ENCODE measurements around the gene CNST. TPM values are rescaled to one million over a fixed set of nuclear protein-coding genes. Genes with fewer than 3 reads are reported as not detected.
"Not testable (repeated sequence)": the region's sequence is repeated elsewhere in the genome, so short reads cannot be mapped to it uniquely, and the experiment has no call there.

Gene CNST
- total RNA-seq, 2 experiments from 2014 or later = 14.6 to 25.1 TPM

GRCh38 chr1:246691622-246692495 is 125.6 kb downstream of the CNST start:
- CTCF ChIA-PET (ENCODE audit: unreplicated experiment) = interaction anchor here (0.5 kb wide), 1 partner anchor 1748 kb away, joined by 3 read pairs; no protein-coding TSS in a partner anchor
- POLR2A ChIA-PET = interaction anchor here (0.6 to 0.9 kb wide), 3 partner anchors 68 to 360 kb away, joined by 3 read pairs; no protein-coding TSS in a partner anchor

GRCh38 chr1:246694213-246694895 is 128.1 kb downstream of the CNST start:
- H3K4me2 ChIP-seq (ENCODE audit: low read length); H3K9me3 ChIP-seq (ENCODE audit: low read length); H3K4me3 ChIP-seq (ENCODE audit: low read depth, low read length, poor library complexity, severe bottlenecking); H2AFZ ChIP-seq (ENCODE audit: low read length); H3K4me1 ChIP-seq (ENCODE audit: insufficient read depth, low read length, poor library complexity, severe bottlenecking); H3K79me2 ChIP-seq (ENCODE audit: insufficient read depth, low read depth, low read length); DNase-seq (ENCODE audit: low spot score); H3K27ac ChIP-seq (ENCODE audit: low read depth, low read length, poor library complexity, severe bottlenecking); H3K36me3 ChIP-seq (ENCODE audit: insufficient read depth, low read length); CTCF ChIA-PET (ENCODE audit: unreplicated experiment); POLR2A ChIA-PET; H4K20me1 ChIP-seq (ENCODE audit: insufficient read depth, low read length); H3K9me2 ChIP-seq (ENCODE audit: insufficient read depth, low read length); BruUV-seq (replicated peaks): not testable (repeated sequence)
- intact Hi-C loops (cut with micrococcal nuclease; ENCODE audit: unreplicated experiment) = loop anchor here (10.0 kb wide), 1 partner anchor 130 kb away; no protein-coding TSS in a partner anchor

More at GRCh38 chr1:246691622-246692495, 125.6 kb downstream of the CNST start:
- Histone ChIP-seq H3K4me2 (ENCODE audit: low read length) (no peak overlapping the region), H3K9me3 (ENCODE audit: low read length) (peaks cover 9% of the 10 kb centered on the region; the same call in 1 of the 2 replicates), H2AFZ (ENCODE audit: low read length) (no peak overlapping the region), H3K4me3 (ENCODE audit: low read depth, low read length, poor library complexity, severe bottlenecking) (no peak overlapping the region), H3K9me2 (ENCODE audit: insufficient read depth, low read length) (no peaks in the 10 kb centered on the region), H3K27ac (ENCODE audit: low read depth, low read length, poor library complexity, severe bottlenecking) (no peak overlapping the region), H3K36me3 (ENCODE audit: insufficient read depth, low read length) (no peaks in the 10 kb centered on the region), H4K20me1 (ENCODE audit: insufficient read depth, low read length) (no peaks in the 10 kb centered on the region), H3K79me2 (ENCODE audit: insufficient read depth, low read depth, low read length) (no peaks in the 10 kb centered on the region), H3K4me1 (ENCODE audit: insufficient read depth, low read length, poor library complexity, severe bottlenecking) (no peaks in the 10 kb centered on the region)
- no TSS peak for BruUV-seq (replicated peaks)
- intact Hi-C loops (cut with micrococcal nuclease; ENCODE audit: unreplicated experiment) = loop anchor here (10.0 kb wide), 1 partner anchor 133 kb away; no protein-coding TSS in a partner anchor
- no peak for DNase-seq (ENCODE audit: low spot score)
- TF ChIP-seq EZH2phosphoT487 (IDR thresholded peaks at IDR 0.05; ENCODE audit: borderline replicate concordance, low read depth, low read length) (no peak), CTCF (conservative IDR thresholded peaks at IDR 0.05; ENCODE audit: low read length) (no peak)

- H3K4me2 ChIP-seq (ENCODE audit: low read length) = no peak overlapping the region
- CTCF ChIA-PET (ENCODE audit: unreplicated experiment) = no interaction called here
- peaks cover 9% of the 10 kb centered on the region; the same call in 1 of the 2 replicates for H3K9me3 ChIP-seq (ENCODE audit: low read length)
- POLR2A ChIA-PET = no interaction called here
- H2AFZ ChIP-seq (ENCODE audit: low read length) = no peak overlapping the region
- no peaks in the 10 kb centered on the region for H3K9me2 ChIP-seq (ENCODE audit: insufficient read depth, low read length)
- no peak overlapping the region for H3K27ac ChIP-seq (ENCODE audit: low read depth, low read length, poor library complexity, severe bottlenecking)
- H3K4me3 ChIP-seq (ENCODE audit: low read depth, low read length, poor library complexity, severe bottlenecking) = no peak overlapping the region
- no peak for DNase-seq (ENCODE audit: low spot score)
- H4K20me1 ChIP-seq (ENCODE audit: insufficient read depth, low read length) = no peaks in the 10 kb centered on the region
- intact Hi-C loops (cut with micrococcal nuclease; ENCODE audit: unreplicated experiment) = loop anchor here (10.0 kb wide), 1 partner anchor 130 kb away; no protein-coding TSS in a partner anchor
- H3K4me1 ChIP-seq (ENCODE audit: insufficient read depth, low read length, poor library complexity, severe bottlenecking) = peaks cover 9% of the 10 kb centered on the region
- BruUV-seq (replicated peaks) = no TSS peak
- H3K79me2 ChIP-seq (ENCODE audit: insufficient read depth, low read depth, low read length) = no peaks in the 10 kb centered on the region
- no peaks in the 10 kb centered on the region for H3K36me3 ChIP-seq (ENCODE audit: insufficient read depth, low read length)
- TF ChIP-seq EZH2phosphoT487 (IDR thresholded peaks at IDR 0.05; ENCODE audit: borderline replicate concordance, low read depth, low read length) = no peak
- TF ChIP-seq CTCF (conservative IDR thresholded peaks at IDR 0.05; ENCODE audit: low read length) = no peak
Observed at GRCh38 chr1:246695136-246695535, 128.9 kb downstream of the CNST start.

Data from OCI-LY7 (cell line).